ENCODE results near the gene RSU1. TPM values are rescaled to one million over a fixed set of nuclear protein-coding genes. Genes with fewer than 3 reads are reported as not detected.

Gene RSU1
- total RNA-seq, 4 donors from 2014 or later = 28.7 to 50.9 (median 43.0) TPM

- intact Hi-C loops (cut with DNase I; ENCODE audit: low total_unique reads) = no loop called here
- 67 to 76% methylated on average over 8 of the region's 8 CpGs for WGBS, 2 donors
- no peak for TF ChIP-seq POLR2A (IDR thresholded peaks at IDR 0.05)
- no peak for TF ChIP-seq CTCF (IDR thresholded peaks at IDR 0.05)
- no peak overlapping the region for H3K4me3 ChIP-seq (ENCODE audit: low read depth, poor library complexity, severe bottlenecking)
- no peak for DNase-seq (ENCODE audit: low spot score in 2 of 2)
Observed at GRCh38 chr10:16799621-16800020, 17.6 kb downstream of the RSU1 start.

- TF ChIP-seq POLR2A (IDR thresholded peaks at IDR 0.05) = no peak
- TF ChIP-seq CTCF (IDR thresholded peaks at IDR 0.05) = no peak
Observed at GRCh38 chr10:16798571-16798970, 18.7 kb downstream of the RSU1 start.

GRCh38 chr10:16795410-16796073, 21.7 kb downstream of the RSU1 start:
- H3K4me3 ChIP-seq (ENCODE audit: low read depth, poor library complexity, severe bottlenecking) = no peak overlapping the region
- WGBS, 2 donors = 94 to 97% methylated on average over 9 of the region's 9 CpGs
- intact Hi-C loops (cut with DNase I; ENCODE audit: low total_unique reads) = no loop called here
- no peak for DNase-seq (ENCODE audit: low spot score in 2 of 2)
- TF ChIP-seq CTCF (IDR thresholded peaks at IDR 0.05) = no peak
- TF ChIP-seq POLR2A (IDR thresholded peaks at IDR 0.05) = no peak

More at GRCh38 chr10:16798571-16798970, 18.7 kb downstream of the RSU1 start:
- WGBS, 2 donors = 94 to 95% methylated on average over 5 of the region's 5 CpGs
- intact Hi-C loops (cut with DNase I; ENCODE audit: low total_unique reads) = no loop called here
- no peak overlapping the region for H3K4me3 ChIP-seq (ENCODE audit: low read depth, poor library complexity, severe bottlenecking)
- no peak for DNase-seq (ENCODE audit: low spot score in 2 of 2)

- intact Hi-C loops (cut with DNase I; ENCODE audit: low total_unique reads) = no loop called here
- DNase-seq (ENCODE audit: low spot score in 2 of 2) = no peak
- WGBS, 2 donors = 100% methylated on average over 1 of the region's 1 CpG
- no peak overlapping the region for H3K4me3 ChIP-seq (ENCODE audit: low read depth, poor library complexity, severe bottlenecking)
- no peak for TF ChIP-seq CTCF (IDR thresholded peaks at IDR 0.05)
- TF ChIP-seq POLR2A (IDR thresholded peaks at IDR 0.05) = no peak
Observed at GRCh38 chr10:16794005-16794404, 23.2 kb downstream of the RSU1 start.

- intact Hi-C loops (cut with DNase I; ENCODE audit: low total_unique reads) = no loop called here
- 80 to 87% methylated on average over 8 of the region's 8 CpGs for WGBS, 2 donors
Observed at GRCh38 chr10:16792675-16793074, 24.5 kb downstream of the RSU1 start.

More at GRCh38 chr10:16792675-16793074, 24.5 kb downstream of the RSU1 start:
- TF ChIP-seq CTCF (IDR thresholded peaks at IDR 0.05) (no peak), POLR2A (IDR thresholded peaks at IDR 0.05) (no peak)
- DNase-seq (ENCODE audit: low spot score in 2 of 2) = no peak
- H3K4me3 ChIP-seq (ENCODE audit: low read depth, poor library complexity, severe bottlenecking) = no peak overlapping the region
